NT2/D1 (cell line): ENCODE measurements around the gene CRB1.

Experiments
- DNase-seq: peaks from one replicate; pipeline ENCODE4 v3.0.0-alpha.2; 2011; ENCODE audit warnings: low read depth, low spot score
- H3K27me3 ChIP-seq: 2 replicates; pipeline ENCODE4 v1.6.0; 2011; ENCODE audit warnings: mild to moderate bottlenecking; ENCODE audit not compliant: insufficient read length, insufficient read depth
- H3K36me3 ChIP-seq: 2 replicates; pipeline ENCODE4 v1.6.1; 2011; ENCODE audit warnings: mild to moderate bottlenecking, low read length, mixed read lengths; ENCODE audit not compliant: insufficient read depth, insufficient read length
- H3K4me1 ChIP-seq: 2 replicates; pipeline ENCODE4 v1.5.1; 2011; ENCODE audit not compliant: insufficient read depth, insufficient read length
- H3K4me3 ChIP-seq: 2 replicates; pipeline ENCODE4 v1.5.1; 2011; ENCODE audit warnings: low read depth; ENCODE audit not compliant: insufficient read length
- H3K9ac ChIP-seq: 2 replicates; pipeline ENCODE4 v1.6.0; 2011; ENCODE audit warnings: low read depth; ENCODE audit not compliant: insufficient read length
- H3K9me3 ChIP-seq: 2 replicates; pipeline ENCODE4 v1.5.1; 2011; ENCODE audit warnings: mild to moderate bottlenecking, low read length; ENCODE audit not compliant: insufficient read depth
- SUZ12 ChIP-seq: IDR thresholded peaks from 2 replicates; pipeline ENCODE4 v1.6.1; 2011; ENCODE audit not compliant: insufficient read length, insufficient read depth; ENCODE audit errors: extremely low read depth
- YY1 ChIP-seq: IDR thresholded peaks from 2 replicates; pipeline ENCODE4 v1.6.1; 2011; ENCODE audit not compliant: insufficient read length, insufficient read depth
- ZNF274 ChIP-seq: IDR thresholded peaks from 2 replicates; pipeline ENCODE4 v1.6.1; 2011; ENCODE audit warnings: mild to moderate bottlenecking, low read depth, low read length

Gene CRB1

GRCh38 chr1:197462539-197462938 lies 194.5 kb downstream of the CRB1 start:
- Histone ChIP-seq H3K4me1 (no peaks in the 10 kb centered on the region), H3K4me3 (no peak overlapping the region), H3K27me3 (no peaks in the 10 kb centered on the region), H3K36me3 (no peaks in the 10 kb centered on the region), H3K9me3 (no peaks in the 10 kb centered on the region), H3K9ac (no peak overlapping the region)
- TF ChIP-seq ZNF274 (no peak), SUZ12 (no peak), YY1 (no peak)
- DNase-seq = no peak

GRCh38 chr1:197463142-197463541 lies 195.1 kb downstream of the CRB1 start:
- H3K9ac ChIP-seq = no peak overlapping the region
- H3K27me3 ChIP-seq = no peaks in the 10 kb centered on the region
- no peak for TF ChIP-seq SUZ12
- TF ChIP-seq YY1 = no peak
- no peak for TF ChIP-seq ZNF274
- DNase-seq = no peak
- H3K4me3 ChIP-seq = no peak overlapping the region
- H3K36me3 ChIP-seq = no peaks in the 10 kb centered on the region
- no peaks in the 10 kb centered on the region for H3K9me3 ChIP-seq
- H3K4me1 ChIP-seq = no peaks in the 10 kb centered on the region

- no peak for DNase-seq
- no peak overlapping the region for H3K4me3 ChIP-seq
These were observed 196.0 kb downstream of the CRB1 start for GRCh38 chr1:197464044-197464443.

GRCh38 chr1:197465528-197466327 lies 197.7 kb downstream of the CRB1 start:
- TF ChIP-seq ZNF274 (no peak), SUZ12 (no peak), YY1 (no peak)
- no peak overlapping the region for H3K9ac ChIP-seq
- no peaks in the 10 kb centered on the region for H3K36me3 ChIP-seq
- H3K27me3 ChIP-seq = no peaks in the 10 kb centered on the region
- H3K4me3 ChIP-seq = no peak overlapping the region
- H3K9me3 ChIP-seq = no peaks in the 10 kb centered on the region
- no peak for DNase-seq
- H3K4me1 ChIP-seq = no peaks in the 10 kb centered on the region

More at GRCh38 chr1:197464044-197464443, 196.0 kb downstream of the CRB1 start:
- Histone ChIP-seq H3K9me3 (no peaks in the 10 kb centered on the region), H3K9ac (no peak overlapping the region), H3K27me3 (no peaks in the 10 kb centered on the region), H3K4me1 (no peaks in the 10 kb centered on the region), H3K36me3 (no peaks in the 10 kb centered on the region)
- TF ChIP-seq ZNF274 (no peak), YY1 (no peak), SUZ12 (no peak)

GRCh38 chr1:197466813-197467212 lies 198.8 kb downstream of the CRB1 start:
- no peak overlapping the region for H3K9ac ChIP-seq
- TF ChIP-seq YY1 = no peak
- TF ChIP-seq ZNF274 = no peak
- TF ChIP-seq SUZ12 = no peak
- no peaks in the 10 kb centered on the region for H3K9me3 ChIP-seq
- DNase-seq = no peak
- no peak overlapping the region for H3K4me3 ChIP-seq
- no peaks in the 10 kb centered on the region for H3K36me3 ChIP-seq
- H3K4me1 ChIP-seq = no peaks in the 10 kb centered on the region
- no peaks in the 10 kb centered on the region for H3K27me3 ChIP-seq

- H3K36me3 ChIP-seq = no peaks in the 10 kb centered on the region
- no peak overlapping the region for H3K4me3 ChIP-seq
- no peaks in the 10 kb centered on the region for H3K9me3 ChIP-seq
- no peaks in the 10 kb centered on the region for H3K27me3 ChIP-seq
- no peaks in the 10 kb centered on the region for H3K4me1 ChIP-seq
- no peak for DNase-seq
- H3K9ac ChIP-seq = no peak overlapping the region
- TF ChIP-seq SUZ12 = no peak
- no peak for TF ChIP-seq YY1
- no peak for TF ChIP-seq ZNF274
These were observed 199.8 kb downstream of the CRB1 start for GRCh38 chr1:197467881-197468280.

GRCh38 chr1:197468543-197469175 lies 200.6 kb downstream of the CRB1 start:
- DNase-seq = no peak
- H3K4me3 ChIP-seq = no peak overlapping the region
- H3K36me3 ChIP-seq = no peaks in the 10 kb centered on the region
- TF ChIP-seq ZNF274 = no peak
- no peak for TF ChIP-seq SUZ12
- no peak for TF ChIP-seq YY1
- no peaks in the 10 kb centered on the region for H3K27me3 ChIP-seq
- H3K9ac ChIP-seq = no peak overlapping the region
- H3K9me3 ChIP-seq = no peaks in the 10 kb centered on the region
- no peaks in the 10 kb centered on the region for H3K4me1 ChIP-seq
